Endothelial cell of umbilical vein (primary cell): ENCODE data around the gene CALN1. TPM values are rescaled to one million over a fixed set of nuclear protein-coding genes. Genes with fewer than 3 reads are reported as not detected.

Experiments
- BruUV-seq: library from RNA; stranded (reverse); fragments of 400-500 nt; replicated peaks from 2 replicates; lab custom pipeline; 2021; lab: Mats Ljungman, UMichigan
- CTCF ChIA-PET: fragments of 300-600, 350-600 bp; sonication (Branson Sonifier 250); formaldehyde crosslinking; loops from one replicate; lab custom pipeline; 2021; ENCODE audit warnings: antibody characterized with exemption, inconsistent platforms; lab: Charles Lee
- POLR2A ChIA-PET: fragments of 300-600, 350-600 bp; sonication (Branson Sonifier 250); formaldehyde crosslinking; loops from one replicate; lab custom pipeline; 2021; ENCODE audit warnings: antibody characterized with exemption, inconsistent platforms; lab: Charles Lee
- DNase-seq: peaks from one replicate; pipeline ENCODE4 v3.0.0-alpha.2; 2011; ENCODE audit warnings: low read depth, low spot score
- FAIRE-seq: peaks from 2 replicates; lab custom pipeline; 2011; peaks lifted over from hg19 to GRCh38; lab: Jason Lieb, UNC
- H2AFZ ChIP-seq: 2 replicates; pipeline ENCODE4 v1.6.0; 2012; ENCODE audit warnings: low read depth, low read length, control low read depth, inconsistent platforms
- H3K27ac ChIP-seq: 2 replicates; pipeline ENCODE4 v1.5.1; 2011; ENCODE audit warnings: low read depth, mild to moderate bottlenecking, control low read depth, low read length, moderate library complexity; ENCODE audit not compliant: insufficient read depth
- H3K27me3 ChIP-seq, 2 experiments: 2 replicates each; pipeline versions ENCODE4 v1.6.0 to v1.6.1; 2011; ENCODE audit warnings: low read length in 2 of 2, mixed read lengths in 1 of 2; ENCODE audit not compliant: control insufficient read depth in 2 of 2, insufficient read depth in 2 of 2
- H3K36me3 ChIP-seq, 2 experiments: 2 replicates in 1 of 2; 3 replicates in 1 of 2; pipeline ENCODE4 v1.5.1; 2011; ENCODE audit warnings: low read length in 2 of 2, mild to moderate bottlenecking in 1 of 2, moderate library complexity in 1 of 2; ENCODE audit not compliant: control insufficient read depth in 2 of 2, insufficient read depth in 2 of 2; ENCODE audit errors: extremely low read depth in 1 of 2
- H3K4me1 ChIP-seq: 3 replicates; pipeline ENCODE4 v1.5.1; 2011; ENCODE audit warnings: mild to moderate bottlenecking, low read length; ENCODE audit not compliant: control insufficient read depth, insufficient read depth; ENCODE audit errors: extremely low read depth
- H3K4me2 ChIP-seq: 2 replicates; pipeline ENCODE4 v1.6.1; 2011; ENCODE audit warnings: low read length, control low read depth, mixed read lengths; ENCODE audit not compliant: insufficient read depth
- H3K4me3 ChIP-seq, 3 experiments: fragments of 200-600 bp in 1 of 3; sonication (generic), shearing (Covaris generic) in 1 of 3; replicated peaks in 1 of 3; 2 replicates each; pipeline ENCODE4 v1.5.1; 2011 to 2016; ENCODE audit warnings: control low read depth in 3 of 3, low read length in 3 of 3, mild to moderate bottlenecking in 2 of 3, inconsistent platforms in 1 of 3, low read depth in 1 of 3, moderate library complexity in 1 of 3; ENCODE audit not compliant: insufficient read depth in 1 of 3
- H3K79me2 ChIP-seq: 2 replicates; pipeline ENCODE4 v1.6.0; 2012; ENCODE audit warnings: low read length, inconsistent platforms; ENCODE audit not compliant: control insufficient read depth, insufficient read depth
- H3K9ac ChIP-seq: replicated peaks from 2 replicates; pipeline ENCODE3; 2011; ENCODE audit warnings: low read length, control low read depth; ENCODE audit not compliant: insufficient read depth; ENCODE audit errors: extremely low read depth
- H3K9me1 ChIP-seq: replicated peaks from 3 replicates; pipeline ENCODE4 v1.6.0; 2011; ENCODE audit warnings: mild to moderate bottlenecking, low read length; ENCODE audit not compliant: control insufficient read depth, insufficient read depth; ENCODE audit errors: extremely low read depth
- H3K9me3 ChIP-seq: replicated peaks from 2 replicates; pipeline ENCODE4 v1.5.1; 2012; ENCODE audit warnings: low read length, inconsistent platforms; ENCODE audit not compliant: control insufficient read depth, insufficient read depth
- H4K20me1 ChIP-seq: replicated peaks from 2 replicates; pipeline ENCODE3; 2011; ENCODE audit warnings: mild to moderate bottlenecking, low read length; ENCODE audit not compliant: control insufficient read depth, insufficient read depth; ENCODE audit errors: extremely low read depth
- CTCF ChIP-seq, 2 donors: IDR thresholded peaks; 1 replicate in 1 of 2; 2 replicates in 1 of 2; pipeline ENCODE4 v1.5.1; 2011; ENCODE audit warnings: low read length in 2 of 2, mild to moderate bottlenecking in 2 of 2, moderate library complexity in 2 of 2, control low read depth in 1 of 2, inconsistent platforms in 1 of 2, low read depth in 1 of 2; ENCODE audit not compliant: insufficient read depth in 1 of 2; ENCODE audit errors: extremely low read depth in 1 of 2
- EZH2 ChIP-seq: IDR thresholded peaks from 2 replicates; pipeline ENCODE4 v1.6.1; 2012; ENCODE audit warnings: borderline replicate concordance, low read depth, mild to moderate bottlenecking, moderate library complexity, low read length, inconsistent platforms; ENCODE audit not compliant: severe bottlenecking
- FOS ChIP-seq: IDR thresholded peaks from 2 replicates; pipeline ENCODE4 v1.6.1; 2011; ENCODE audit warnings: mild to moderate bottlenecking, low read length, moderate library complexity, borderline replicate concordance; ENCODE audit not compliant: insufficient read depth
- GATA2 ChIP-seq: IDR thresholded peaks from 2 replicates; pipeline ENCODE4 v1.7.0; 2011; ENCODE audit warnings: low read depth, mild to moderate bottlenecking, moderate library complexity, mixed read lengths, low read length; ENCODE audit not compliant: insufficient read length, insufficient read depth
- JUN ChIP-seq: IDR thresholded peaks from 2 replicates; pipeline ENCODE4 v1.6.1; 2011; ENCODE audit warnings: borderline replicate concordance, low read depth; ENCODE audit not compliant: insufficient read length, insufficient read depth
- MYC ChIP-seq: IDR thresholded peaks from one replicate; pipeline ENCODE4 v1.6.1; 2011; ENCODE audit warnings: mild to moderate bottlenecking, low read depth, low read length
- POLR2A ChIP-seq: IDR thresholded peaks from 2 replicates; pipeline ENCODE4 v1.6.1; 2012; ENCODE audit warnings: low read depth, mild to moderate bottlenecking, control low read depth, low read length
- POLR2AphosphoS5 ChIP-seq: IDR thresholded peaks from 2 replicates; pipeline ENCODE4 v1.6.1; 2012; ENCODE audit warnings: low read depth, mild to moderate bottlenecking, control low read depth, low read length, moderate library complexity; ENCODE audit not compliant: insufficient read depth
- dilution Hi-C: fragments of 300-500 bp; cut with MboI; formaldehyde crosslinking; loops from one replicate; pipeline ENCODE4 v1.15.0; 2019; ENCODE audit warnings: low sequenced_read_pairs; ENCODE audit not compliant: extremely low pct_ligation_motif_present
- intact Hi-C: fragments of 100-400 bp; cut with micrococcal nuclease; formaldehyde crosslinking; loops from one replicate; pipeline ENCODE4 v1.10.0; 2022
- polyA plus RNA-seq, 4 experiments: library from polyadenylated mRNA; depleted of rRNA in 3 of 4; stranded (reverse) in 3 of 4; unstranded in 1 of 4; fragments of >200 nt; gene quantifications; 2 replicates each; pipeline versions ENCODE4 v1.2.1 to v1.2.3, GENCODE V29; 2011 to 2012; ENCODE audit warnings: missing spikeins in 1 of 4
- total RNA-seq: library from RNA; stranded (reverse); gene quantifications from 2 replicates; pipeline ENCODE4 v1.2.3, GENCODE V29; 2021
- TF ChIP-seq, protein P1 (sequence below): IDR thresholded peaks from 2 replicates; pipeline ENCODE4 v1.6.1; 2011; ENCODE audit not compliant: insufficient read depth, insufficient read length

Gene CALN1
- total and polyA plus RNA-seq, 2 donors (not counting 3 experiments of a cell fraction or from before 2014, with no cell fraction given) = not detected

DNA sequence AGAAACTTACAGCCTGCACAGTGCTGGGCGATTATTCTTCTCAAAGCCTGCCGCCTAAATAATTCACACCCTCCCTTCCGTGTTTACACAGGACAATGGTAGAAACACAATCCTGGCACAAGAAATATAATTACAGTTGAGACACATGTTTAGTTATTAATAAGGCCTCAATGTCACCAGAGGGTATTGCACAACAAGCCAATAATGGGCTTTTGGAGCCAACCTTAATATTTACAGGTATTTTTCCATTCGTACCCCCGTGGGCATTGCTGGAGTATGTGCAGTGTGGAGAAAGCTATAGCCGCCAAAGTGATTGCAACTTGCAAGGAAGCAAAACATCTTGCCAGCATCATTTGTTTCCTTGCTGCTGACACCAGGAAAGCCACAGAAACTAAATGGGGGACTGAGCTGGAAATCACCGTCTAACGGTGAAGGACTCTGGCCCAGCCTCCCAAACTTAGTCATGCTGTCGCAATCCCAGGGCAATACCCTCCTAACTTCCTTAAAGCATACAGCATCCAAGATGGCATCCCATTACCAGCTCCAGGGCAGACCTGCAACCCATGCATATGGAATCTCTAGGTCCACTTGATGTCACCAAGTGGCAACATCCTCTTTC lies 8.6 kb downstream of the CALN1 start:
- H3K4me2 ChIP-seq = no peak overlapping the region
- DNase-seq = no peak
- no peak overlapping the region for H2AFZ ChIP-seq
- no peak for FAIRE-seq
- no peak overlapping the region for H3K9ac ChIP-seq
- POLR2A ChIA-PET = no interaction called here
- H3K4me1 ChIP-seq = no peaks in the 10 kb centered on the region
- H4K20me1 ChIP-seq = no peaks in the 10 kb centered on the region
- H3K4me3 ChIP-seq = no peak overlapping the region
- no peaks in the 10 kb centered on the region for H3K36me3 ChIP-seq
- intact Hi-C loops (no loop called here), dilution Hi-C loops (no loop called here)
- no peak overlapping the region for H3K27ac ChIP-seq
- no peaks in the 10 kb centered on the region for H3K9me1 ChIP-seq
- H3K79me2 ChIP-seq = no peaks in the 10 kb centered on the region
- CTCF ChIA-PET = no interaction called here
- H3K27me3 ChIP-seq = no peaks in the 10 kb centered on the region
- TF ChIP-seq EZH2 (no peak), POLR2AphosphoS5 (no peak), FOS (no peak), MYC (no peak), POLR2A (no peak)
- H3K9me3 ChIP-seq = no peaks in the 10 kb centered on the region
- no TSS peak for BruUV-seq

- POLR2A ChIA-PET = no interaction called here
- dilution Hi-C loops (no loop called here), intact Hi-C loops (no loop called here)
- no peak overlapping the region for H3K4me2 ChIP-seq
- no peaks in the 10 kb centered on the region for H3K36me3 ChIP-seq
- no peaks in the 10 kb centered on the region for H3K9me1 ChIP-seq
- no TSS peak for BruUV-seq
- DNase-seq (no peak), FAIRE-seq (no peak)
- H3K79me2 ChIP-seq = no peaks in the 10 kb centered on the region
- CTCF ChIA-PET = no interaction called here
- H3K4me1 ChIP-seq = no peaks in the 10 kb centered on the region
- no peaks in the 10 kb centered on the region for H3K27me3 ChIP-seq
- TF ChIP-seq CTCF (IDR thresholded peaks at IDR 0.05; ENCODE audit: extremely low read depth in 1 of 2, insufficient read depth in 1 of 2, low read depth in 1 of 2, low read length in 2 of 2) (no peak), POLR2A (no peak), JUN (no peak), MYC (no peak), POLR2AphosphoS5 (no peak), GATA2 (no peak), EZH2 (no peak), FOS (no peak)
- TF ChIP-seq, protein P1, sequence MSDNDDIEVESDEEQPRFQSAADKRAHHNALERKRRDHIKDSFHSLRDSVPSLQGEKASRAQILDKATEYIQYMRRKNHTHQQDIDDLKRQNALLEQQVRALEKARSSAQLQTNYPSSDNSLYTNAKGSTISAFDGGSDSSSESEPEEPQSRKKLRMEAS = no peak
- peaks cover 4% of the 10 kb centered on the region for H3K9me3 ChIP-seq
- H3K9ac ChIP-seq = no peak overlapping the region
- H3K4me3 ChIP-seq = no peak overlapping the region
- H2AFZ ChIP-seq = no peak overlapping the region
- H4K20me1 ChIP-seq = no peaks in the 10 kb centered on the region
- no peak overlapping the region for H3K27ac ChIP-seq
Measured at GRCh38 chr7:72394016-72394415, 18.1 kb downstream of the CALN1 start.
